CD4-positive, alpha-beta T cell treated with Interleukin-17A for 4 hours (primary cell): ENCODE results near the gene RPL9.
"Not testable (repeated sequence)": the region's sequence is repeated elsewhere in the genome, so short reads cannot be mapped to it uniquely, and the experiment has no call there.

Source experiments
- DNase-seq: peaks from one replicate; pipeline ENCODE4 v3.0.0-alpha.2; 2020; ENCODE audit warnings: mixed read lengths

Gene RPL9

GRCh38 chr4:39422247-39422646, 36.5 kb downstream of the RPL9 start:
- DNase-seq, result no peak

- DNase-seq, result no peak
Observed at GRCh38 chr4:39415678-39416283, 42.9 kb downstream of the RPL9 start.

GRCh38 chr4:39411561-39411960, 47.2 kb downstream of the RPL9 start:
- not testable (repeated sequence) for DNase-seq

GRCh38 chr4:39410415-39410814, 48.3 kb downstream of the RPL9 start:
- no peak for DNase-seq

- no peak for DNase-seq
Observed at GRCh38 chr4:39407584-39407885, 51.2 kb downstream of the RPL9 start.

GRCh38 chr4:39406763-39407583, 51.7 kb downstream of the RPL9 start, which contains the start of gene KLB:
Gene KLB (plus strand): TSS chr4:39406930. CDS start chr4:39406950, 20 bp downstream.
- no peak for DNase-seq
